Measurements from ENCODE around the gene EXT2.
A peak's percentile ranks its signal among the peaks of the same experiment; 100 is the strongest.

Gene EXT2

GRCh38 chr11:44281151-44281550 lies 185.7 kb downstream of the EXT2 start:
- no peaks in the 10 kb centered on the region for H3K79me2 ChIP-seq (ENCODE audit: insufficient read depth, low read length)
- H3F3A ChIP-seq (ENCODE audit: low read depth), result no peaks in the 10 kb centered on the region
- no peak overlapping the region for H2AFZ ChIP-seq (ENCODE audit: low read length)
- no peaks in the 10 kb centered on the region for H3K9me3 ChIP-seq (ENCODE audit: insufficient read depth, low read depth, low read length)
- H4K20me1 ChIP-seq (ENCODE audit: insufficient read depth, low read length, poor library complexity, severe bottlenecking), result no peaks in the 10 kb centered on the region
- H3K36me3 ChIP-seq (ENCODE audit: insufficient read depth, low read length), result no peaks in the 10 kb centered on the region
- no peaks in the 10 kb centered on the region for H3K27me3 ChIP-seq (ENCODE audit: insufficient read depth, low read length, poor library complexity, severe bottlenecking)
- no peaks in the 10 kb centered on the region for H3K9me2 ChIP-seq (replicated peaks; ENCODE audit: low read depth, low read length)
- no peak overlapping the region for H3K4me2 ChIP-seq (ENCODE audit: low read depth, low read length, poor library complexity, severe bottlenecking)
- H3K4me3 ChIP-seq (ENCODE audit: low read length, poor library complexity, severe bottlenecking), result no peak overlapping the region
- TF ChIP-seq CTCF (conservative IDR thresholded peaks at IDR 0.05; ENCODE audit: low read length) (no peak), EZH2phosphoT487 (IDR thresholded peaks at IDR 0.05; ENCODE audit: borderline replicate concordance) (no peak)
- no peaks in the 10 kb centered on the region for H3K4me1 ChIP-seq (ENCODE audit: insufficient read depth, low read length, poor library complexity, severe bottlenecking)
- no peak overlapping the region for H3K9ac ChIP-seq (ENCODE audit: low read depth, low read length, poor library complexity, severe bottlenecking)

GRCh38 chr11:44282620-44283019 lies 187.1 kb downstream of the EXT2 start:
- TF ChIP-seq EZH2phosphoT487 (IDR thresholded peaks at IDR 0.05; ENCODE audit: borderline replicate concordance) (no peak), CTCF (conservative IDR thresholded peaks at IDR 0.05; ENCODE audit: low read length) (no peak)

GRCh38 chr11:44285756-44286155 lies 190.3 kb downstream of the EXT2 start:
- Histone ChIP-seq H3K27me3 (ENCODE audit: insufficient read depth, low read length, poor library complexity, severe bottlenecking) (no peaks in the 10 kb centered on the region), H2AFZ (ENCODE audit: low read length) (peak overlapping the region; percentile 66), H3F3A (ENCODE audit: low read depth) (no peaks in the 10 kb centered on the region), H3K9me2 (replicated peaks; ENCODE audit: low read depth, low read length) (no peaks in the 10 kb centered on the region), H3K4me3 (ENCODE audit: low read length, poor library complexity, severe bottlenecking) (no peak overlapping the region), H4K20me1 (ENCODE audit: insufficient read depth, low read length, poor library complexity, severe bottlenecking) (no peaks in the 10 kb centered on the region), H3K4me1 (ENCODE audit: insufficient read depth, low read length, poor library complexity, severe bottlenecking) (no peaks in the 10 kb centered on the region), H3K9ac (ENCODE audit: low read depth, low read length, poor library complexity, severe bottlenecking) (no peak overlapping the region), H3K4me2 (ENCODE audit: low read depth, low read length, poor library complexity, severe bottlenecking) (no peak overlapping the region), H3K9me3 (ENCODE audit: insufficient read depth, low read depth, low read length) (no peaks in the 10 kb centered on the region), H3K36me3 (ENCODE audit: insufficient read depth, low read length) (no peaks in the 10 kb centered on the region), H3K79me2 (ENCODE audit: insufficient read depth, low read length) (no peaks in the 10 kb centered on the region)
- TF ChIP-seq EZH2phosphoT487 (IDR thresholded peaks at IDR 0.05; ENCODE audit: borderline replicate concordance) (no peak), CTCF (conservative IDR thresholded peaks at IDR 0.05; ENCODE audit: low read length) (no peak)

More at GRCh38 chr11:44282620-44283019, 187.1 kb downstream of the EXT2 start:
- no peaks in the 10 kb centered on the region for H3K36me3 ChIP-seq (ENCODE audit: insufficient read depth, low read length)
- no peaks in the 10 kb centered on the region for H3F3A ChIP-seq (ENCODE audit: low read depth)
- H3K9ac ChIP-seq (ENCODE audit: low read depth, low read length, poor library complexity, severe bottlenecking), result no peak overlapping the region
- H3K4me2 ChIP-seq (ENCODE audit: low read depth, low read length, poor library complexity, severe bottlenecking), result no peak overlapping the region
- no peak overlapping the region for H3K4me3 ChIP-seq (ENCODE audit: low read length, poor library complexity, severe bottlenecking)
- H3K4me1 ChIP-seq (ENCODE audit: insufficient read depth, low read length, poor library complexity, severe bottlenecking), result no peaks in the 10 kb centered on the region
- no peaks in the 10 kb centered on the region for H4K20me1 ChIP-seq (ENCODE audit: insufficient read depth, low read length, poor library complexity, severe bottlenecking)
- H3K27me3 ChIP-seq (ENCODE audit: insufficient read depth, low read length, poor library complexity, severe bottlenecking), result no peaks in the 10 kb centered on the region
- no peak overlapping the region for H2AFZ ChIP-seq (ENCODE audit: low read length)
- H3K79me2 ChIP-seq (ENCODE audit: insufficient read depth, low read length), result no peaks in the 10 kb centered on the region
- no peaks in the 10 kb centered on the region for H3K9me2 ChIP-seq (replicated peaks; ENCODE audit: low read depth, low read length)
- H3K9me3 ChIP-seq (ENCODE audit: insufficient read depth, low read depth, low read length), result no peaks in the 10 kb centered on the region

Data from Loucy (cell line).